CD4-positive, alpha-beta T cell (primary cell): ENCODE results near the gene LARGE1. TPM values are rescaled to one million over a fixed set of nuclear protein-coding genes. Genes with fewer than 3 reads are reported as not detected.

Experiments used
- ATAC-seq: fragments of 200-7000 bp; cut with Tn5 transposase; one replicate; pipeline ENCODE4 v1.10.0; 2022; ENCODE audit warnings: mild to moderate bottlenecking; ENCODE audit not compliant: poor library complexity
- CTCF ChIA-PET: fragments of 350-600 bp; sonication (Branson Sonifier 250); formaldehyde crosslinking; loops from one replicate; lab custom pipeline; 2021; ENCODE audit warnings: antibody characterized with exemption, inconsistent platforms; lab: Charles Lee
- POLR2A ChIA-PET: fragments of 350-600 bp; sonication (Branson Sonifier 250); formaldehyde crosslinking; loops from one replicate; lab custom pipeline; 2021; ENCODE audit warnings: antibody characterized with exemption, inconsistent platforms; lab: Charles Lee
- DNase-seq, 14 experiments: peaks; one replicate each; pipeline ENCODE4 v3.0.0-alpha.2; 2013 to 2020; ENCODE audit warnings: mixed read lengths in 2 of 14
- H3K27ac ChIP-seq, 2 donors: one replicate each; pipeline versions ENCODE4 v1.5.1 to v1.7.0; 2013; ENCODE audit warnings: low read length in 2 of 2, low read depth in 1 of 2, mild to moderate bottlenecking in 1 of 2
- H3K27me3 ChIP-seq, 2 experiments: 1 replicate in 1 of 2; 2 replicates in 1 of 2; pipeline versions ENCODE4 v1.6.1 to v1.7.0; 2013; ENCODE audit warnings: low read length in 2 of 2, control low read depth in 1 of 2, mild to moderate bottlenecking in 1 of 2, moderate library complexity in 1 of 2; ENCODE audit not compliant: insufficient read depth in 2 of 2, control insufficient read depth in 1 of 2
- H3K36me3 ChIP-seq: one replicate; pipeline ENCODE4 v1.6.1; 2013; ENCODE audit warnings: low read length, control low read depth; ENCODE audit not compliant: insufficient read depth
- H3K4me1 ChIP-seq: one replicate; pipeline ENCODE4 v1.6.1; 2013; ENCODE audit warnings: low read length, control low read depth; ENCODE audit not compliant: insufficient read depth
- H3K4me3 ChIP-seq: one replicate; pipeline ENCODE4 v1.5.1; 2013; ENCODE audit warnings: mild to moderate bottlenecking, low read length, moderate library complexity
- H3K9me3 ChIP-seq, 2 experiments: 1 replicate in 1 of 2; 2 replicates in 1 of 2; pipeline versions ENCODE4 v1.6.1 to v1.7.0; 2013; ENCODE audit warnings: low read length in 2 of 2, mild to moderate bottlenecking in 2 of 2, control low read depth in 1 of 2, moderate library complexity in 1 of 2; ENCODE audit not compliant: control insufficient read depth in 1 of 2, insufficient read depth in 1 of 2
- H3K27ac Mint-ChIP-seq: one replicate; pipeline ENCODE4 v1.8.0; 2020; ENCODE audit warnings: mixed read lengths
- H3K27me3 Mint-ChIP-seq: one replicate; pipeline ENCODE4 v1.8.0; 2021; ENCODE audit warnings: mixed read lengths
- H3K36me3 Mint-ChIP-seq: one replicate; pipeline ENCODE4 v1.8.0; 2021; ENCODE audit warnings: low read depth, mixed read lengths
- H3K4me1 Mint-ChIP-seq: one replicate; pipeline ENCODE4 v1.8.0; 2021; ENCODE audit warnings: low read depth, mixed read lengths
- H3K4me3 Mint-ChIP-seq: one replicate; pipeline ENCODE4 v1.8.0; 2020; ENCODE audit warnings: mild to moderate bottlenecking, mixed read lengths
- H3K9me3 Mint-ChIP-seq: one replicate; pipeline ENCODE4 v1.8.0; 2020; ENCODE audit warnings: mixed read lengths
- intact Hi-C, 2 experiments: fragments of 100-400 bp; cut with DNase I in 1 of 2; cut with micrococcal nuclease in 1 of 2; formaldehyde crosslinking; loops; one replicate each; pipeline versions ENCODE4 v1.15.1 to v1.9.0; 2023 to 2025; cut with DNase I, micrococcal nuclease
- total RNA-seq, 174 experiments: library from RNA in 2 of 174; stranded (reverse) in 2 of 174; gene quantifications; one replicate each; pipeline ENCODE4 v1.2.3 and lab custom pipeline; 2021 to 2026
- TF ChIP-seq, protein P1 (sequence below): fragments of 200-600 bp; IDR thresholded peaks from one replicate; pipeline ENCODE4 v1.8.0; 2022; ENCODE audit warnings: antibody characterized with exemption, mild to moderate bottlenecking

Gene LARGE1
- total RNA-seq, 2 experiments from 2014 or later = 0.14 to 0.70 TPM

DNA sequence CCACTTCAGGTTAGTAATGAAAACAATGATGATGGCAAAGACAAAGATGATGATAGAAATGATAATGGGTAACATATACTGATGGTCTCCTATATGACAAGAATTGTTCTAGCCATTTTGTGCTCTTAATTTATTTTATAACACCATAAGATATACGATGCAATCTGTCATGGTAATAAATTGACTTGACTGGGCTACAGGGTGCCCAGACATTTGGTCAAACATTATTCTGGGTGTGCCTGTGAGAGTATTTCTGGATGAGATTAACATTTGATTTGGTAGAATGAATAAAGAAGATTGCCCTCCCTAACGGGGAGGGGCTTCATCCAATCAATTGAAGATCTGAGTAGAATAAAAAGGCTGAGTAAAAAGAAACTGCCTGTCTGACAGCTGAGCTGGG is 237.3 kb downstream of the LARGE1 start:
- H3K27ac ChIP-seq = no peak overlapping the region
- ATAC-seq (no peak), DNase-seq (no peak)
- Mint-ChIP-seq H3K4me1 (no peaks in the 10 kb centered on the region), H3K4me3 (no peak overlapping the region), H3K27me3 (no peaks in the 10 kb centered on the region), H3K36me3 (no peaks in the 10 kb centered on the region), H3K9me3 (no peaks in the 10 kb centered on the region), H3K27ac (no peak overlapping the region)
- ChIA-PET POLR2A (no interaction called here), CTCF (no interaction called here)
- H3K4me3 ChIP-seq = no peak overlapping the region
- no peaks in the 10 kb centered on the region for H3K4me1 ChIP-seq
- intact Hi-C loops = no loop called here
- no peaks in the 10 kb centered on the region for H3K9me3 ChIP-seq
- TF ChIP-seq, protein P1, sequence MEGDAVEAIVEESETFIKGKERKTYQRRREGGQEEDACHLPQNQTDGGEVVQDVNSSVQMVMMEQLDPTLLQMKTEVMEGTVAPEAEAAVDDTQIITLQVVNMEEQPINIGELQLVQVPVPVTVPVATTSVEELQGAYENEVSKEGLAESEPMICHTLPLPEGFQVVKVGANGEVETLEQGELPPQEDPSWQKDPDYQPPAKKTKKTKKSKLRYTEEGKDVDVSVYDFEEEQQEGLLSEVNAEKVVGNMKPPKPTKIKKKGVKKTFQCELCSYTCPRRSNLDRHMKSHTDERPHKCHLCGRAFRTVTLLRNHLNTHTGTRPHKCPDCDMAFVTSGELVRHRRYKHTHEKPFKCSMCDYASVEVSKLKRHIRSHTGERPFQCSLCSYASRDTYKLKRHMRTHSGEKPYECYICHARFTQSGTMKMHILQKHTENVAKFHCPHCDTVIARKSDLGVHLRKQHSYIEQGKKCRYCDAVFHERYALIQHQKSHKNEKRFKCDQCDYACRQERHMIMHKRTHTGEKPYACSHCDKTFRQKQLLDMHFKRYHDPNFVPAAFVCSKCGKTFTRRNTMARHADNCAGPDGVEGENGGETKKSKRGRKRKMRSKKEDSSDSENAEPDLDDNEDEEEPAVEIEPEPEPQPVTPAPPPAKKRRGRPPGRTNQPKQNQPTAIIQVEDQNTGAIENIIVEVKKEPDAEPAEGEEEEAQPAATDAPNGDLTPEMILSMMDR = no peak
- no peaks in the 10 kb centered on the region for H3K27me3 ChIP-seq
- no peaks in the 10 kb centered on the region for H3K36me3 ChIP-seq

DNA sequence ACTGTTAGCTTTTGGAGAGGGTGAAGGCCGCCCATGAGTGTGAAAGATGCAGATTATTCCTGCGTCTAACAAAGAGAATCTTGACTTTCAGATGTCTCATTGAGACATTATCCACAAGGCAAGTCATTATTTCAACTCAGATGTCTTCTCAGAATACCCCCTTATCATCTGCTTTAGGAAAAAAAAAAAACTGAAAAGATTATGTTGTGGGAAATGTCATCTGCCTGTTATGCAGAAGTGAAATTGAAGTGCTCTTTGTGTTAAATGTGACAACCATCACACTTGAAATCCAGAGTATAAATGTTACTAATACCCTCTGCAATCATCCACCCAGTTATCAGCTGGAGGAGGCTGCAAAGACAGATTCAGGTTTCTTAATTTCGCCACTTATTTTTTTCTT is 239.6 kb downstream of the LARGE1 start:
- Mint-ChIP-seq H3K4me1 (no peaks in the 10 kb centered on the region), H3K9me3 (no peaks in the 10 kb centered on the region), H3K27ac (no peak overlapping the region), H3K27me3 (no peaks in the 10 kb centered on the region), H3K36me3 (no peaks in the 10 kb centered on the region), H3K4me3 (no peak overlapping the region)
- TF ChIP-seq, protein P1 = no peak
- intact Hi-C loops = no loop called here
- no peaks in the 10 kb centered on the region for H3K27me3 ChIP-seq
- ChIA-PET POLR2A (no interaction called here), CTCF (no interaction called here)
- H3K4me3 ChIP-seq = no peak overlapping the region
- H3K4me1 ChIP-seq = no peaks in the 10 kb centered on the region
- ATAC-seq (no peak), DNase-seq (no peak)
- H3K27ac ChIP-seq = no peak overlapping the region
- no peaks in the 10 kb centered on the region for H3K36me3 ChIP-seq
- no peaks in the 10 kb centered on the region for H3K9me3 ChIP-seq

DNA sequence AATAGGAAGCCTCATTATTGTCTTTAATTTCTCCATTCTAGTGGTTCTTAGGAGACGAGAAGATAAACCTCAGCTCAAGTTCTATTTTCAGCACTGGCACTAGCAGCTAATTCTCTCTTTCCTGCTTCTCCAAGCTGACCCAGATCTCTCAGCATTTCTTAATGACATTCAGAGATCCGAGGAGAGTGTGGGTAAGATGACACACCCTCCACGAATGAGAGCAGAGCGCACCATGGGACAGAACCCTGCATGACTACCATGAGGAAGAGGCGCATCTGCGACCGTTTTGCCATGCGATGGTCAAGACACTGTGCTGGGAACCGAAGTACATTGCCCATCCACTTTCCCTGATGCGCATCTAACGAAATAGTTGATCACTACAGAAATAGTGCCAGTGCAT is 241.8 kb downstream of the LARGE1 start:
- Histone ChIP-seq H3K9me3 (peaks cover 0 to 8% of the 10 kb centered on the region in 2 experiments), H3K36me3 (no peaks in the 10 kb centered on the region), H3K4me3 (no peak overlapping the region), H3K27ac (no peak overlapping the region), H3K4me1 (no peaks in the 10 kb centered on the region), H3K27me3 (no peaks in the 10 kb centered on the region)
- CTCF ChIA-PET = no interaction called here
- no peaks in the 10 kb centered on the region for H3K27me3 Mint-ChIP-seq
- H3K9me3 Mint-ChIP-seq = no peaks in the 10 kb centered on the region
- no peak for DNase-seq
- no peak overlapping the region for H3K4me3 Mint-ChIP-seq
- TF ChIP-seq, protein P1 = no peak
- no peaks in the 10 kb centered on the region for H3K36me3 Mint-ChIP-seq
- POLR2A ChIA-PET = no interaction called here
- no peaks in the 10 kb centered on the region for H3K4me1 Mint-ChIP-seq
- intact Hi-C loops = no loop called here
- ATAC-seq = no peak
- H3K27ac Mint-ChIP-seq = no peak overlapping the region
